Ishikawa (cell line): ENCODE data around the gene ALDH3B1.

Source experiments
- CEBPB ChIP-seq: IDR thresholded peaks from 2 replicates; pipeline ENCODE4 v1.6.1; 2012
- CREB1 ChIP-seq: IDR thresholded peaks from 2 replicates; pipeline ENCODE4 v1.6.1; 2012; ENCODE audit warnings: low read depth
- EGR1 ChIP-seq: IDR thresholded peaks from 2 replicates; pipeline ENCODE4 v1.6.1; 2012
- EP300 ChIP-seq: IDR thresholded peaks from 2 replicates; pipeline ENCODE4 v1.6.1; 2012; ENCODE audit warnings: borderline replicate concordance
- FOXM1 ChIP-seq: IDR thresholded peaks from 2 replicates; pipeline ENCODE4 v1.6.1; 2012; ENCODE audit warnings: low read depth, borderline replicate concordance
- NFIC ChIP-seq: IDR thresholded peaks from 2 replicates; pipeline ENCODE4 v1.6.1; 2012
- RAD21 ChIP-seq: IDR thresholded peaks from 2 replicates; pipeline ENCODE4 v1.6.1; 2012; ENCODE audit warnings: low read depth
- TAF1 ChIP-seq: IDR thresholded peaks from 2 replicates; pipeline ENCODE4 v1.6.1; 2012; ENCODE audit warnings: low read depth, mild to moderate bottlenecking
- TEAD4 ChIP-seq: IDR thresholded peaks from 2 replicates; pipeline ENCODE4 v1.6.1; 2012
- USF1 ChIP-seq: IDR thresholded peaks from 2 replicates; pipeline ENCODE4 v1.6.1; 2012
- YY1 ChIP-seq: IDR thresholded peaks from 2 replicates; pipeline ENCODE4 v1.6.1; 2012; ENCODE audit warnings: low read depth

- TF ChIP-seq TAF1 (no peak), EP300 (no peak), CREB1 (no peak), YY1 (no peak), FOXM1 (no peak), NFIC (no peak), TEAD4 (no peak), RAD21 (no peak), EGR1 (no peak), CEBPB (no peak), USF1 (no peak)
These were observed 10.4 kb upstream of the ALDH3B1 start for GRCh38 chr11:67999704-68000103.
